SW 1271 (cell line): ENCODE data around the gene ADH1A.
"Not testable (repeated sequence)": the region's sequence is repeated elsewhere in the genome, so short reads cannot be mapped to it uniquely, and the experiment has no call there.

ENCODE experiments used
- DNase-seq, 2 experiments: peaks; one replicate each; lab custom pipeline; 2025; lab: John Stamatoyannopoulos, UW

ADH1A gene

GRCh38 chr4:99281261-99281660 lies 9.5 kb downstream of the ADH1A start:
- DNase-seq = no peak

DNA sequence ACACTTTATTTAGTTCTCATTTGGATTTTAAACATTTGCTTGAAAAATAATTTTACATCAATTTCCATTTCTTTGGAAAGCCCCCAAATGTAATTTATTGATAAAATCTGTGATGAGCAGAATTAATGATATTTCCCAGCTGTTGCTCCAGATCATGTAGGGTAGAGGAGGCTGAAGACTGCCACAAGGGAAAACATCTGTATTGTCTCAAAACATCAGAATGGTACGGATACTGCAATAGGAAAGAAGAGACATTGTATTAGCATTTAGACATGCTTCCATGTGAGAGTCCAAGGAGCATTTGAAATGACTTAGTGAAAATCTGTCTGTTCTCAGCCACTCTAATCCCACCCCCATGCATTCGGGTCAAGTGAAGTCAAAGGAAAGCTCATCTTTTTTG lies 14.4 kb downstream of the ADH1A start:
- no peak for DNase-seq

DNA sequence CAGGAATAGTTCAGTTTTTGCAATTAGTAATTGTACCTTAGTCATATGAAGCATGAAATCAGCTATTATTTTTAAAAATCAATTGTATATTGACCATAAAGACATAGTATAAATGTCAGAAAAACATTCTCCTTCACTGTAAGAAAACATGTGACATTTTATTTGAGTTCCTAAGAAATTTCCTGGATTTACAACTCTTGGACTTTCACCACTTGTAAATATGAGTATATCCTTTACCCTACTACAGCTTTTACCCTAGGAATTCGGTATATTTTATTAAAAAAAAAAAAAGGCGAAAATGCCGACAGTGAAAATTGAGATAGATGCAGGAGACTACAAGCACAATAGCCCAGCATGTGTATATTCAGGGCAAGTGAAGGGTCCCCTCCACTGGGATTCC lies 14.9 kb downstream of the ADH1A start:
- no peak for DNase-seq

- no peak for DNase-seq
Measured at GRCh38 chr4:99275050-99275449, 15.7 kb downstream of the ADH1A start.

DNA sequence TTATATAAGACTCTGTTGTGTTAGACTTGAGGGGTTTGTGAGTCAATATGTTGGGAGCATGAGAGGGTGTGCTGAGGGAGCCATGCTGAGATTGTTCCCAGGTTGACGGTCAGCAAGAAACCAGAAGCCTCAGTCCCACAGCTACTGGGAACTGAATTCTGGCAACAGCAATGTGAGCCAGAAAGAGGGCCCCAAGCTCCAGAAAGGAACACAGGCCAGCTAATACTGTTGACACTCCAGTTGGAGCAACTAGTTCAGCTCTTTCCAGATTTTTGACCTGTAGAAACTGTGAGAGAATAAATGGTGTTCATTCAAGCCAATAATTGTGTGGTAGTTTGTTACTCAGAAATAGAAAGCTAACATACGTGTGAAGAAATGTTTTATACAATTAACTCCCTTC lies 17.1 kb downstream of the ADH1A start:
- DNase-seq = no peak

DNA sequence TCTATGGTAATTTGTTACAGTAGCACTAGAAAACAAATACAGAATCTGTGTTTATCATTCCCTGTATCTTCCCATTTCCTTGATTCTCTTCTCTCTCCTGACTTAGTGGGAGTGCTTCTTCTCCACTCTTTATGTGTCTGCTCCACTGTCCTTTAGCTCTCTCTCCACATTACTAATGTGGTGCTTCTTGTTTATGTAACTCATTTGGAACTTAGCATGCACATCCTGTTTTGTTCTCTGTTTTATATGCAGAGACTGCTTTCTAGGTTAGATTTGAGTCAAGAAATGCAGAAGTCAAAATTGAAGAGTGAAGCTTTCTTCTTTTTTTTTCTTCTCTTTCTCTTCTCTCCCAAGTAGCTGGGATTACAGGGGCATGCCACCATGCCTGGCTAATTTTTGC lies 25.9 kb downstream of the ADH1A start:
- no peak for DNase-seq

DNA sequence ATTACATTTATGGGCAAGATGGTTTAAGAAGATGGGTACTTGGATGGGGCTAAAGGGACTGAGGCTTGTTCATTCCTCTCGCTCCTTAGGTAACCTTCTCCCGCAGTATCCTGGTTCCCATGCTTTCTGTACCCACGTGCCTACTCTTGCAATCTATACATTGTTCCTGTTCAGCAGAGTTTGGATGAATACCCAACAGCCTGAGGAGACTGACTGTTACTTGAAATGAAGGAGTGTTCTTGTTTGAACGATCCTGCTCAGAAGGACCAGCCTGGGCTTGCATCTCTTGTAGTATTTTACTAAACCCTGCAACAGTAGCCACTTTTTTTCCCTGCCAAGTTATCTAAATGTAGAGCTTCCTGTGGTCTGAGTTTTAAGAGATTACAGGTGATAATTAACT lies 38.0 kb downstream of the ADH1A start:
- no peak for DNase-seq

GRCh38 chr4:99248714-99249113 lies 42.1 kb downstream of the ADH1A start:
- no peak for DNase-seq

- DNase-seq = no peak
Measured at GRCh38 chr4:99235955-99236354, 54.8 kb downstream of the ADH1A start.

DNA sequence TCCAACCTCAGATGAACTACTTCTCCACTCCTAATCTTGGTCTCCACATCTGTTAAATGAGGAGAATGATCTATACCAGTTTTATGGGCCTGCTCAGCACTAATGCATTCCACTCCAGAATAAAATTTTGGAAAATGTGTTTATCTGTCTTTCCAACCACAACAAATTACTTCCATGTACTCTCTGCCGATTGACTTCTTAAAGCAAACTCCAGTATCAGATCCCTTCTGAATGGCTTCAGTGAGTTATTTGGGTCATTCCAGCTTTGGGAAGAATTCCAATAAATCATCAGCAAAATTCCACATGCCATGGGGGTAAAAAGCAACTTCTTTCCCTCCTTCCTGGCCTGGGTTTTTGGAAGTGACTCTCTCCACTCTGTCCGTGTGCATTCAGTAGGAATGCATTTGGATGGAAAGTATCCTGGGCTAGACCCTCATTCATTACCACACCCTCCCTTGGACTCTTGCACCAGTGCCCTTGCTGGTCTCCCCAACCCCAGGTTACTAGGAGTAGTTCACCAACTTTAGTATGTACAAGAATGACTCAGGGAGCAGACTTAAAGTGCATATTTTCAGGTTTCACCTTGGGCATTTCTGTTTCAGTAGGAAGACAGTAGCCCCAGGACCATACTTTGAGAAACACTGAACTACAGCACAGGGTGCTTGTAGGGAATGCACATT lies 56.3 kb downstream of the ADH1A start:
- no peak for DNase-seq

DNA sequence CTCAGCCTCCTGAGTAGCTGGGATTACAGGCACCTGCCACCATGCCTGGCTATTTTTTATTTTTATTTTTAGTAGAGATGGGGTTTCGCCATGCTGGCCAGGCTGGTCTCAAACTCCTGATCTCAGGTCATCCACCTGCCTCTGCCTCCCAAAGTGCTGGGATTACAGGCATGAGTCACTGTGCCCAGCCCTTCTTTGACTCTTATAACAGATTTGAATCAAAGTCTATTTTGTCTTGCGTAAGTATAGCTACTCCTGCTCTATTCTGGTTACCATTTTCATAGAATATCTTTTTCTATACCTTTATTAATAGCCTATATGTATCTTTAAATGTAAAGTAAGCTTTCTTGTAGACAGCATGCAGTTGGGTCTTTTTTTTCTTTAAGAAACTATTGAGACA lies 57.4 kb downstream of the ADH1A start:
- DNase-seq = not testable (repeated sequence)

DNA sequence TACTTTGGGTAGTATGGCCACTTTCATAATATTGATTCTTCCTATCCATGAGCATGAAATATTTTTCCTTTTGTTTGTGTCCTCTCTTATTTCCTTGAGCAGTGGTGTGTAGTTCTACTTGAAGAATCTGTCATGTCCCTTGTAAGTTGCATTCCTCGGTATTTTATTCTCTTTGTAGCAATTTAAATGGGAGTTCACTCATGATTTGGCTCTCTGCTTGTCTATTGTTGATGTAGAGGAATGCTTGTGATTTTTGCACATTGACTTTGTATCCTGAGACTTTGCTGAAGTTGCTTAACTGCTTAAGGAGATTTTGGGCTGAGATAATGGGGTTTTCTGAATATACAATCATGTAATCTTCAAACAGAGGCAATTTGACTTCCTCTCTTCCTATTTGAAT lies 62.1 kb downstream of the ADH1A start:
- DNase-seq = not testable (repeated sequence)

DNA sequence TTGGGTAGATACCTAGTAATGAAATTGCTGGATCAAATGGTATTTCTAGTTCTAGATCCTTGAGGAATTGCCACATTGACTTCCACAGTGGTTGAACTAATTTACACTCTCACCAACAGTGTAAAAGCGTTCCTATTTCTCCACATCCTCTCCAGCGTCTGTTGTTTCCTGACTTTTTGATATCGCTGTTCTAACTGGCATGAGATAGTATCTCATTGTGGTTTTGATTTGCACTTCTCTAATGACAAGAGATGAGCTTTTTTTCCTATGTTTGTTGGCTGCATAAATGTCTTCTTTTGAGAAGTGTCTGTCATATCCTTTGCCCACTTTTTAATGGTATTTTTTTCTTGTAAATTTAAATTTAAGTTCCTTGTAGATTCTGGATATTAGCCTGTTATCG lies 63.1 kb downstream of the ADH1A start:
- not testable (repeated sequence) for DNase-seq
